Stomach (tissue), 9 donors: ENCODE data around the gene HOXB8. TPM values are rescaled to one million over a fixed set of nuclear protein-coding genes. Genes with fewer than 3 reads are reported as not detected.

ENCODE experiments used
- DNase-seq, 2 donors: peaks; one replicate each; pipeline versions ENCODE4 v3.0.0 to v3.0.0-alpha.2; 2013 to 2019
- H3K27ac ChIP-seq, 5 donors: fragments of 200-600 bp in 4 of 5; sonication (generic) in 4 of 5; one replicate each; pipeline ENCODE4 v1.5.1; 2013 to 2019; ENCODE audit warnings: mild to moderate bottlenecking in 1 of 5, moderate library complexity in 1 of 5
- H3K27me3 ChIP-seq, 3 donors: fragments of 200-600 bp; sonication (generic); one replicate each; pipeline ENCODE4 v1.5.1; 2017 to 2019; ENCODE audit warnings: mixed run types in 1 of 3
- H3K36me3 ChIP-seq, 4 donors: fragments of 200-600 bp; sonication (generic); 1 replicate in 3 of 4; 2 replicates in 1 of 4; pipeline ENCODE4 v1.5.1; 2016 to 2019
- H3K4me1 ChIP-seq, 4 donors: fragments of 200-600 bp; sonication (generic); one replicate each; pipeline ENCODE4 v1.5.1; 2016 to 2019
- H3K4me3 ChIP-seq, 4 donors: fragments of 200-600 bp; sonication (generic) in 3 of 4; one replicate each; pipeline ENCODE4 v1.5.1; 2016 to 2019; ENCODE audit warnings: mild to moderate bottlenecking in 1 of 4
- H3K9me3 ChIP-seq, 4 donors: fragments of 200-600 bp; sonication (generic); one replicate each; pipeline ENCODE4 v1.5.1; 2016 to 2019
- EP300 ChIP-seq: sonication (generic); formaldehyde crosslinking; IDR thresholded peaks from one replicate; pipeline ENCODE4 v1.6.1; 2017; ENCODE audit warnings: antibody characterized with exemption
- POLR2A ChIP-seq, 4 donors: fragments of 450-650 bp; IDR thresholded peaks; one replicate each; pipeline ENCODE4 v1.6.1; 2016; ENCODE audit warnings: antibody characterized with exemption in 4 of 4, control low read depth in 2 of 4, mild to moderate bottlenecking in 1 of 4, moderate library complexity in 1 of 4
- POLR2AphosphoS5 ChIP-seq, 3 donors: sonication (generic); formaldehyde crosslinking; IDR thresholded peaks; one replicate each; pipeline ENCODE4 v1.6.1; 2016; ENCODE audit warnings: antibody characterized with exemption in 3 of 3
- WGBS, 5 donors: extraction: QIAGEN DNeasy Blood & Tissue Kit in 3 of 5; methylation state at CpG; one replicate each; pipeline versions ENCODE4 v1.1.5 to v1.1.7; 2013 to 2018; 5-methylcytosine and 5-hydroxymethylcytosine counted together
- intact Hi-C: fragments of 100-400 bp; cut with DNase I; formaldehyde crosslinking; loops from one replicate; pipeline ENCODE4 v1.15.1; 2023; ENCODE audit warnings: low total_unique reads
- polyA plus RNA-seq, 3 donors: library from polyadenylated mRNA; stranded (reverse); fragments of 200-250 nt; gene quantifications; one replicate each; pipeline ENCODE4 v1.2.3, GENCODE V29; 2013
- total RNA-seq, 5 donors: library from RNA; depleted of rRNA; stranded (reverse); fragments of >200 nt; gene quantifications; one replicate each; pipeline versions ENCODE4 v1.1.0 to v1.2.3, GENCODE V29; 2014 to 2016
- TF ChIP-seq, protein P1 (sequence below), 7 experiments: fragments of 450-650 bp in 4 of 7; fragments of 200-600 bp in 3 of 7; sonication (generic) in 3 of 7; IDR thresholded peaks; one replicate each; pipeline ENCODE4 v1.5.1; 2016 to 2019; ENCODE audit warnings: antibody characterized with exemption in 7 of 7, control low read depth in 2 of 7, mild to moderate bottlenecking in 1 of 7
- donor health status: healthy with polysubstance abuse.
- donor health status: Bipolar disorder and iron deficiency.
- donor health status: healthy.

The HOXB8 gene
- total and polyA plus RNA-seq, 8 donors, result 0.46 to 13.0 (median 1.3) TPM; not detected in 1

DNA sequence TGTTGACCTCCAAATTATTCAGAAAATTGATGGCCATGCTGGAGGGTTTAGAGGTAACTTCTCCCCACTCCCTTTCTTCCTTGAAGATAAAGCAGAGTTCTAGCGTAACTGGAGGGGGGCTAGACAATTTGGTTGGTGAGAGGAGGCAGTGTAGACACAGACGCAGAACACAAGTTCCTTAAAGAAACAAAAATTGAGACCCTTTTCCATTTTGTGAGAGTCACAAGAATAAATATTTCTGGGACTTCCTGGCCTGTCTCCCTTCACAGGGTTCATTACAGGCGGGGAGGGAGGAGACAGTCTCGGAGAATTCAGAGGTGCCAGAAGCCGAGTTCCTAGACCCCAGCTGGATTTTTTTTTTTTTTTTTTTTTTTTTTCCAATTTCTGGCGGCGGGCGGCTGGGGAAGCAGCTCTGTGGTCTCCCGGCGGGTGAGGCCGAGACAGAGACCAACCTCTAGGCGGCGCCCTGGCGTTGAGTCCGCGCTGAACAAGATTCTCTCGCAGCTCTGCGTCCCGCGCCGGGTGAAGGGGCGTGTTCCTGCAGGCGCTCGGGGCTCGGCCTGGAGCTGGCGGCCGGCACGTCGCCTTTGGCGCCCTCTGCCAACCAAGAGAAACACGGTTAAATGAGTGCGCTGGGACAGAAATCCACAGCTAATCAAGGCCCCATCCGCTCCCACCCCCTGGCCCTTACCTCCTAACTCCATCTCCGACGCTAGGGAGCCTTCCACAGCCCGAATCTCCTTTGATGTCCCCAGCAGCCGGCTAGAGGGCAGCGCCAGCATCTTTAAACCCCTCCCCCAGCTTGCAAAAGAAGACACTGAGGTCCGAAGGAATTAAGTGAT, 21.3 kb upstream of the HOXB8 start:
- Histone ChIP-seq H3K27ac (no peak overlapping the region), H3K9me3 (no peaks in the 10 kb centered on the region), H3K4me1 (peaks cover 0 to 20% (median 9%) of the 10 kb centered on the region in 4 donors), H3K36me3 (no peaks in the 10 kb centered on the region), H3K4me3 (peak overlapping the region in 1 of 4 donors; percentile 6), H3K27me3 (peaks cover 46 to 100% (median 99%) of the 10 kb centered on the region in 3 donors)
- intact Hi-C loops, result no loop called here
- 5 to 8% (median 5%) methylated on average over 33 to 39 of the region's 39 CpGs for WGBS, 5 donors
- peak; percentile 48 to 90 for DNase-seq
- TF ChIP-seq, protein P1, sequence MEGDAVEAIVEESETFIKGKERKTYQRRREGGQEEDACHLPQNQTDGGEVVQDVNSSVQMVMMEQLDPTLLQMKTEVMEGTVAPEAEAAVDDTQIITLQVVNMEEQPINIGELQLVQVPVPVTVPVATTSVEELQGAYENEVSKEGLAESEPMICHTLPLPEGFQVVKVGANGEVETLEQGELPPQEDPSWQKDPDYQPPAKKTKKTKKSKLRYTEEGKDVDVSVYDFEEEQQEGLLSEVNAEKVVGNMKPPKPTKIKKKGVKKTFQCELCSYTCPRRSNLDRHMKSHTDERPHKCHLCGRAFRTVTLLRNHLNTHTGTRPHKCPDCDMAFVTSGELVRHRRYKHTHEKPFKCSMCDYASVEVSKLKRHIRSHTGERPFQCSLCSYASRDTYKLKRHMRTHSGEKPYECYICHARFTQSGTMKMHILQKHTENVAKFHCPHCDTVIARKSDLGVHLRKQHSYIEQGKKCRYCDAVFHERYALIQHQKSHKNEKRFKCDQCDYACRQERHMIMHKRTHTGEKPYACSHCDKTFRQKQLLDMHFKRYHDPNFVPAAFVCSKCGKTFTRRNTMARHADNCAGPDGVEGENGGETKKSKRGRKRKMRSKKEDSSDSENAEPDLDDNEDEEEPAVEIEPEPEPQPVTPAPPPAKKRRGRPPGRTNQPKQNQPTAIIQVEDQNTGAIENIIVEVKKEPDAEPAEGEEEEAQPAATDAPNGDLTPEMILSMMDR (IDR thresholded peaks at IDR 0.05), result no peak
- TF ChIP-seq POLR2AphosphoS5 (IDR thresholded peaks at IDR 0.05) (no peak), POLR2A (IDR thresholded peaks at IDR 0.05) (no peak)

DNA sequence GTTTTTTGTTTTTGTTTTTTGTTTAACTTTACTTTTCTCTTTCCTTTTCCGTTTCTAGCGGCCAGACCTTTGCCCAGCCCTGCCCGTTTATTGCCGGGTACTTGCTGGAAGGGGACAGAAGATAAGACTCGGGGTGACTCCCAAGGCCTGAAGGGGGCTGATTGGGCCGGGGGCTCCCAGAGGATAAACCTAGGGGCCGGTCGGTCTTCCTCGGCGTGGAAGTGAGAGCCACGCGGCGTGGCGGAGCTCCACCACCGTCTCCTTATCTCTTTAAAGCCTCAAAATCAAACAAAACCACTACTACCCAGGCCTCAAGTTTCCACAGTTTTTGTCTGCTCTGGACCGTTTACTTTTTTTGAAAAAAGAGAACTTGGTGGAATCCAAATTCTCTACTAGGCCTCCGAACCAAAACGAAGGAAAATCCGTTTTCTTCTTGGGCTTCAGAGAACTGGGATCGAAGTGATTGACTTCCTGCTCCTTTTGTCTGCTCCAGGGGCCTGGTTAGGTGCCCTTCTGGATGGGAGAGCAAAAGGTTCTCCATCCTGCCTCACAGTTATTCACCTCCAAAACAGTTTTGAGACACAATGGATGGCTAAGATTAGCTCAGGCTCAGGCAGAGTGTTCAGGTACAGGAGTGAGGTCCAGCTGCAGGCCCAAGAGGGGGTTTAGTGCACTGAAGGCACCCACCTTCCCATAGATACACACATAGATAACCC, 19.6 kb upstream of the HOXB8 start:
- Histone ChIP-seq H3K4me1 (peaks cover 0 to 20% (median 9%) of the 10 kb centered on the region in 4 donors), H3K27ac (no peak overlapping the region), H3K4me3 (no peak overlapping the region), H3K36me3 (no peaks in the 10 kb centered on the region), H3K27me3 (peaks cover 51 to 100% (median 99%) of the 10 kb centered on the region in 3 donors), H3K9me3 (no peaks in the 10 kb centered on the region)
- intact Hi-C loops, result no loop called here
- DNase-seq, result no peak
- TF ChIP-seq EP300 (no peak), POLR2A (IDR thresholded peaks at IDR 0.05) (no peak), POLR2AphosphoS5 (IDR thresholded peaks at IDR 0.05) (no peak)
- TF ChIP-seq, protein P1 (IDR thresholded peaks at IDR 0.05), result no peak
- WGBS, 5 donors, result 18 to 33% (median 29%) methylated on average over 20 of the region's 20 CpGs

DNA sequence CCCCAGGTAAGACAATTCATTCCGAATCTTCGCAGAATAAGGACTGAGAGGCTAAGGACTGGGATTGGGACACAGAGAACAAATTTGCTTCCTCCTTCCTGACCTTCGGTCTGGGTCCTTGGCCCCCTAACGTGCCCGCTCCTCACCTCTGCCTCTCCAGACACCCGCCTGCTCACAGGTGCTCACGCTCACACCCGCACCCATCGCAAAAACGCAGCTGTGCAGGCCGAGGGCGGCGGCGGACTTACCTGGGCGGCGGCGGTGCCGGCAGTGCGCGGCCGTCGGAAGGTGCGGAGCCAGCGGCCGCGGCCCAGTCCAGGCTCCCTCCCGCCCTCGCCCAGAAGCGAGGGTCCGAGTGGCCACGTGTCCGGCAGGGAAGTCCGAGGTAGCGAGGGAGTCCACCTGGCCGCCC, 18.2 kb upstream of the HOXB8 start:
- peaks cover 0 to 20% (median 9%) of the 10 kb centered on the region in 4 donors for H3K4me1 ChIP-seq
- no peak overlapping the region for H3K27ac ChIP-seq
- TF ChIP-seq POLR2A (IDR thresholded peaks at IDR 0.05), result no peak
- TF ChIP-seq EP300, result no peak
- TF ChIP-seq POLR2AphosphoS5 (IDR thresholded peaks at IDR 0.05), result no peak
- TF ChIP-seq, protein P1 (IDR thresholded peaks at IDR 0.05), result no peak
- H3K27me3 ChIP-seq, result peaks cover 57 to 100% (median 99%) of the 10 kb centered on the region in 3 donors
- H3K4me3 ChIP-seq, result no peak overlapping the region
- intact Hi-C loops, result no loop called here
- H3K9me3 ChIP-seq, result no peaks in the 10 kb centered on the region
- DNase-seq, result no peak
- H3K36me3 ChIP-seq, result no peaks in the 10 kb centered on the region
- WGBS, 5 donors, result 12 to 23% (median 20%) methylated on average over 11 to 35 of the region's 35 CpGs

DNA sequence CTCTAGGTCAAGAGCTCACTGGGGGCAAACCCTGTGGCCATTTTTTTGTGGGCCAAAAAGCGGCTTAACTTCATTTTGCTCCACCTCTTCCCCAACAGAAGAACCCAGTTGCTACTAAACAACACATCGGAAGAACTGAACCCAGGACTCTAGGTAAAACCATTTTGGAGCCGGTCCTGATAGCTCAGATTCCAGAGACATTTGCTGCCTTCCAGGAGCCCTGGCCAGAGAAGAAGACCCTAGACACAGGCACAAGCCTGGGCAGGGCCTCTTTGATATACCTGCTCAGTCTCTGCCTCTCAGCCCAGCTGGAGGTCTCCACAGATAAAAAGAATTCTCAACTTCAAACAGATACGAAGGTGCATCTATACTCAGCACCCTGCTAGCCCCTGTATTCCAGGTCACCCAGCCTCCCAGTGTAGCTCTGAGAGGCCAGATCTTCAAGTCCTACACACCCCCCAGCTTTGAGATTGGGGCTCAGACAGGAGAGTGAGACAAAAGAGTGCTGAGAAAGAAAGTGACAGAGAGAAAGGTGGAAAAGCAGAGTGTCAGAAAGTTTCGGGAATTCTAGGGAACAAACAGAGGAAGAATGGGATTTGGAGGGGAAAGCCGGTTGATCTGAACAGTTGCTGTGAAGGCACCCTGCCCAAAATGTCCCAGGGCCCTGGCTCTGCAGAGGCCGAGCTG, 17.6 kb upstream of the HOXB8 start:
- 17 to 32% (median 21%) methylated on average over 7 of the region's 7 CpGs for WGBS, 5 donors
- H3K9me3 ChIP-seq, result no peaks in the 10 kb centered on the region
- peaks cover 60 to 100% (median 99%) of the 10 kb centered on the region in 3 donors for H3K27me3 ChIP-seq
- H3K4me1 ChIP-seq, result peaks cover 0 to 20% (median 9%) of the 10 kb centered on the region in 4 donors
- intact Hi-C loops, result no loop called here
- H3K36me3 ChIP-seq, result no peaks in the 10 kb centered on the region
- no peak overlapping the region for H3K27ac ChIP-seq
- H3K4me3 ChIP-seq, result no peak overlapping the region
- TF ChIP-seq EP300, result no peak
- TF ChIP-seq POLR2AphosphoS5 (IDR thresholded peaks at IDR 0.05), result no peak
- no peak for TF ChIP-seq POLR2A (IDR thresholded peaks at IDR 0.05)
- TF ChIP-seq, protein P1 (IDR thresholded peaks at IDR 0.05), result no peak
- no peak for DNase-seq
